HEK293T (cell line): Measurements from ENCODE around the gene GNA15.

Experiments used
- CTCF ChIA-PET: fragments of 350-600 bp; formaldehyde crosslinking; extraction: SDS; loops from one replicate; lab custom pipeline; 2021; ENCODE audit warnings: antibody characterized with exemption, inconsistent platforms; lab: Yijun Ruan, JAX
- POLR2A ChIA-PET: fragments of 350-600 bp; formaldehyde crosslinking; extraction: SDS; loops from one replicate; lab custom pipeline; 2020; ENCODE audit warnings: antibody characterized with exemption, inconsistent platforms; lab: Yijun Ruan, JAX
- DNase-seq: peaks from one replicate; pipeline ENCODE4 v3.0.0; 2012; ENCODE audit warnings: mixed read lengths; ENCODE audit errors: extremely low spot score
- ARNT ChIP-seq: fragments of 450-650 bp; IDR thresholded peaks from 2 replicates; pipeline ENCODE4 v1.6.1; 2017; ENCODE audit warnings: mild to moderate bottlenecking
- BHLHE40 ChIP-seq: fragments of 450-650 bp; IDR thresholded peaks from 2 replicates; pipeline ENCODE4 v1.6.1; 2016; ENCODE audit warnings: mild to moderate bottlenecking, moderate library complexity, borderline replicate concordance
- CTBP1 ChIP-seq: fragments of 450-650 bp; IDR thresholded peaks from 2 replicates; pipeline ENCODE4 v1.6.1; 2016; ENCODE audit warnings: borderline replicate concordance
- ELF4 ChIP-seq: fragments of 450-650 bp; IDR thresholded peaks from 2 replicates; pipeline ENCODE4 v1.6.1; 2017; ENCODE audit warnings: antibody characterized with exemption
- FOXA1 ChIP-seq: fragments of 450-650 bp; IDR thresholded peaks from 2 replicates; pipeline ENCODE4 v1.6.1; 2016; ENCODE audit warnings: mild to moderate bottlenecking
- FOXK2 ChIP-seq: fragments of 450-650 bp; IDR thresholded peaks from 2 replicates; pipeline ENCODE4 v1.6.1; 2016; ENCODE audit warnings: mild to moderate bottlenecking
- FOXM1 ChIP-seq: fragments of 450-650 bp; IDR thresholded peaks from 2 replicates; pipeline ENCODE4 v1.6.1; 2017; ENCODE audit warnings: mild to moderate bottlenecking, borderline replicate concordance
- HDGF ChIP-seq: fragments of 450-650 bp; IDR thresholded peaks from 2 replicates; pipeline ENCODE4 v1.6.1; 2017; ENCODE audit warnings: antibody characterized with exemption, borderline replicate concordance
- L3MBTL2 ChIP-seq: fragments of 450-650 bp; conservative IDR thresholded peaks from 2 replicates; pipeline ENCODE4 v1.6.1; 2016; ENCODE audit warnings: mild to moderate bottlenecking
- LEF1 ChIP-seq: fragments of 450-650 bp; IDR thresholded peaks from 2 replicates; pipeline ENCODE4 v1.6.1; 2017; ENCODE audit warnings: mild to moderate bottlenecking, borderline replicate concordance
- NFRKB ChIP-seq: fragments of 450-650 bp; IDR thresholded peaks from 2 replicates; pipeline ENCODE4 v1.6.1; 2016; ENCODE audit warnings: mild to moderate bottlenecking, moderate library complexity
- PKNOX1 ChIP-seq: fragments of 450-650 bp; IDR thresholded peaks from 2 replicates; pipeline ENCODE4 v1.6.1; 2016
- SP1 ChIP-seq: fragments of 450-650 bp; IDR thresholded peaks from 2 replicates; pipeline ENCODE4 v1.6.1; 2017
- SUZ12 ChIP-seq: fragments of 450-650 bp; IDR thresholded peaks from 2 replicates; pipeline ENCODE4 v1.6.1; 2016; ENCODE audit warnings: mild to moderate bottlenecking
- TARDBP ChIP-seq: fragments of 450-650 bp; IDR thresholded peaks from 2 replicates; pipeline ENCODE4 v1.6.1; 2016
- ZNF384 ChIP-seq: fragments of 450-650 bp; IDR thresholded peaks from 2 replicates; pipeline ENCODE4 v1.6.1; 2016

Gene GNA15

GRCh38 chr19:3184847-3185460, 49.1 kb downstream of the GNA15 start:
- POLR2A ChIA-PET = interaction anchor here (0.9 to 2.0 kb wide), 2 partner anchors 21 to 234 kb away, joined by 3 to 4 read pairs; no protein-coding TSS in a partner anchor
- peak; percentile 68 for DNase-seq
- TF ChIP-seq PKNOX1 (no peak), ZNF384 (no peak), HDGF (no peak), BHLHE40 (no peak), LEF1 (no peak), NFRKB (no peak), FOXK2 (no peak), TARDBP (no peak), SP1 (no peak), CTBP1 (no peak)
- CTCF ChIA-PET = interaction anchor here (1.7 kb wide), 1 partner anchor 235 kb away, joined by 5 read pairs; no protein-coding TSS in a partner anchor

GRCh38 chr19:3185461-3186159, 49.8 kb downstream of the GNA15 start, which contains the start of gene NCLN:
TSS of gene NCLN (plus strand) at chr19:3185930. CDS start at chr19:3186031, 101 bp downstream.
- no peak for TF ChIP-seq ZNF384
- no peak for TF ChIP-seq FOXM1
- peak; percentile 63 for TF ChIP-seq PKNOX1
- TF ChIP-seq SUZ12 = no peak; the same call in 1 of the 2 replicates
- TF ChIP-seq ELF4 = peak; percentile 83
- TF ChIP-seq LEF1 = no peak
- TF ChIP-seq CTBP1 = no peak
- no peak for TF ChIP-seq HDGF
- no peak; the same call in 1 of the 2 replicates for TF ChIP-seq L3MBTL2
- no peak for TF ChIP-seq FOXK2
- CTCF ChIA-PET = interaction anchor here (1.7 kb wide), 1 partner anchor 235 kb away, joined by 5 read pairs; no protein-coding TSS in a partner anchor
- POLR2A ChIA-PET = interaction anchor here (0.9 to 2.0 kb wide), 3 partner anchors 22 to 235 kb away, joined by 3 to 4 read pairs (median 4); no protein-coding TSS in a partner anchor
- peak; percentile 93 for DNase-seq

GRCh38 chr19:3186160-3186688, 50.4 kb downstream of the GNA15 start:
- TF ChIP-seq SP1 (no peak), HDGF (no peak), SUZ12 (no peak), FOXA1 (no peak)
- ChIA-PET POLR2A (interaction anchor here (1.4 kb wide), 1 partner anchor 24 kb away, joined by 4 read pairs; no protein-coding TSS in a partner anchor), CTCF (no interaction called here)
- DNase-seq = peak; percentile 44

GRCh38 chr19:3186891-3187661, 51.2 kb downstream of the GNA15 start:
- POLR2A ChIA-PET = interaction anchor here (1.4 kb wide), 1 partner anchor 23 kb away, joined by 4 read pairs; no protein-coding TSS in a partner anchor
- CTCF ChIA-PET = interaction anchor here (0.5 kb wide), 1 partner anchor 533 kb away, joined by 3 read pairs; no protein-coding TSS in a partner anchor
- TF ChIP-seq SP1 (no peak), HDGF (no peak)
- no peak for DNase-seq

- no peak for DNase-seq
- ChIA-PET CTCF (interaction anchor here (0.5 kb wide), 1 partner anchor 533 kb away, joined by 3 read pairs; no protein-coding TSS in a partner anchor), POLR2A (no interaction called here)
- no peak for TF ChIP-seq HDGF
- TF ChIP-seq ARNT = no peak
- TF ChIP-seq FOXA1 = no peak
- no peak for TF ChIP-seq SP1
- TF ChIP-seq TARDBP = no peak
These were observed 52.1 kb downstream of the GNA15 start for GRCh38 chr19:3187662-3188511.
